Stomach smooth muscle (tissue), 2 donors: Measurements from ENCODE around the gene LRP8.

ENCODE experiments used
- H3K27ac ChIP-seq: one replicate; pipeline ENCODE4 v1.7.0; 2013; ENCODE audit warnings: mild to moderate bottlenecking, low read length, inconsistent platforms
- H3K27me3 ChIP-seq, 2 donors: one replicate each; pipeline ENCODE4 v1.7.0; 2013; ENCODE audit warnings: low read length in 2 of 2; ENCODE audit not compliant: insufficient read depth in 2 of 2, control insufficient read depth in 1 of 2
- H3K36me3 ChIP-seq, 2 donors: one replicate each; pipeline ENCODE4 v1.7.0; 2013; ENCODE audit warnings: low read length in 2 of 2; ENCODE audit not compliant: control insufficient read depth in 2 of 2, insufficient read depth in 2 of 2
- H3K4me1 ChIP-seq: one replicate; pipeline ENCODE4 v1.7.0; 2013; ENCODE audit warnings: low read length; ENCODE audit not compliant: control insufficient read depth, insufficient read depth
- H3K4me3 ChIP-seq, 2 donors: one replicate each; pipeline ENCODE4 v1.7.0; 2013; ENCODE audit warnings: low read length in 2 of 2
- H3K9ac ChIP-seq, 2 donors: one replicate each; pipeline ENCODE4 v1.7.0; 2013; ENCODE audit warnings: low read length in 2 of 2, mild to moderate bottlenecking in 1 of 2
- H3K9me3 ChIP-seq, 2 donors: one replicate each; pipeline ENCODE4 v1.7.0; 2013; ENCODE audit warnings: low read length in 2 of 2; ENCODE audit not compliant: control insufficient read depth in 2 of 2
- donor health status: healthy.
- donor health status: Pancreatic carcinoma.

LRP8 gene

GRCh38 chr1:53369761-53370160 lies 41.9 kb upstream of the LRP8 start:
- Histone ChIP-seq H3K27ac (no peak overlapping the region), H3K9ac (no peak overlapping the region), H3K27me3 (peaks cover 3 to 7% of the 10 kb centered on the region in 2 donors), H3K4me1 (peaks cover 2% of the 10 kb centered on the region), H3K36me3 (no peaks in the 10 kb centered on the region), H3K4me3 (no peak overlapping the region), H3K9me3 (no peaks in the 10 kb centered on the region)

GRCh38 chr1:53369034-53369750 lies 41.3 kb upstream of the LRP8 start:
- no peaks in the 10 kb centered on the region for H3K36me3 ChIP-seq
- H3K27ac ChIP-seq = no peak overlapping the region
- H3K4me1 ChIP-seq = peaks cover 2% of the 10 kb centered on the region
- no peaks in the 10 kb centered on the region for H3K9me3 ChIP-seq
- H3K27me3 ChIP-seq = peaks cover 3 to 7% of the 10 kb centered on the region in 2 donors
- no peak overlapping the region for H3K4me3 ChIP-seq
- H3K9ac ChIP-seq = no peak overlapping the region

- H3K27me3 ChIP-seq = peaks cover 3 to 7% of the 10 kb centered on the region in 2 donors
- no peak overlapping the region for H3K27ac ChIP-seq
- H3K9ac ChIP-seq = no peak overlapping the region
- H3K4me1 ChIP-seq = peaks cover 2% of the 10 kb centered on the region
- H3K36me3 ChIP-seq = no peaks in the 10 kb centered on the region
- H3K4me3 ChIP-seq = no peak overlapping the region
- no peaks in the 10 kb centered on the region for H3K9me3 ChIP-seq
Measured at GRCh38 chr1:53368314-53369033, 40.6 kb upstream of the LRP8 start.

GRCh38 chr1:53367503-53368313 lies 39.8 kb upstream of the LRP8 start:
- Histone ChIP-seq H3K4me3 (no peak overlapping the region), H3K27me3 (peaks cover 5 to 6% of the 10 kb centered on the region in 2 donors), H3K4me1 (peaks cover 2% of the 10 kb centered on the region), H3K9me3 (no peaks in the 10 kb centered on the region), H3K27ac (no peak overlapping the region), H3K36me3 (no peaks in the 10 kb centered on the region), H3K9ac (no peak overlapping the region)

GRCh38 chr1:53366901-53367502 lies 39.1 kb upstream of the LRP8 start:
- no peak overlapping the region for H3K9ac ChIP-seq
- no peak overlapping the region for H3K4me3 ChIP-seq
- H3K27me3 ChIP-seq = peaks cover 5 to 6% of the 10 kb centered on the region in 2 donors
- no peak overlapping the region for H3K27ac ChIP-seq
- no peaks in the 10 kb centered on the region for H3K36me3 ChIP-seq
- no peaks in the 10 kb centered on the region for H3K9me3 ChIP-seq
- peaks cover 2% of the 10 kb centered on the region for H3K4me1 ChIP-seq

GRCh38 chr1:53365437-53366063 lies 37.7 kb upstream of the LRP8 start:
- peaks cover 5 to 6% of the 10 kb centered on the region in 2 donors for H3K27me3 ChIP-seq

GRCh38 chr1:53362851-53363642 lies 35.2 kb upstream of the LRP8 start:
- Histone ChIP-seq H3K4me3 (no peak overlapping the region), H3K27ac (no peak overlapping the region), H3K27me3 (peaks cover 0 to 3% of the 10 kb centered on the region in 2 donors), H3K9me3 (peaks cover 0 to 2% of the 10 kb centered on the region in 2 donors), H3K36me3 (no peaks in the 10 kb centered on the region), H3K9ac (no peak overlapping the region), H3K4me1 (no peaks in the 10 kb centered on the region)

More at GRCh38 chr1:53365437-53366063, 37.7 kb upstream of the LRP8 start:
- no peak overlapping the region for H3K27ac ChIP-seq
- H3K4me1 ChIP-seq = peaks cover 2% of the 10 kb centered on the region
- H3K9ac ChIP-seq = no peak overlapping the region
- H3K4me3 ChIP-seq = no peak overlapping the region
- H3K9me3 ChIP-seq = no peaks in the 10 kb centered on the region
- H3K36me3 ChIP-seq = no peaks in the 10 kb centered on the region

GRCh38 chr1:53362270-53362669 lies 34.4 kb upstream of the LRP8 start:
- Histone ChIP-seq H3K4me1 (no peaks in the 10 kb centered on the region), H3K9me3 (peaks cover 0 to 2% of the 10 kb centered on the region in 2 donors), H3K4me3 (no peak overlapping the region), H3K9ac (no peak overlapping the region), H3K27me3 (peaks cover 0 to 3% of the 10 kb centered on the region in 2 donors), H3K36me3 (no peaks in the 10 kb centered on the region), H3K27ac (no peak overlapping the region)

GRCh38 chr1:53361541-53361961 lies 33.7 kb upstream of the LRP8 start:
- Histone ChIP-seq H3K9ac (no peak overlapping the region), H3K4me1 (no peaks in the 10 kb centered on the region), H3K36me3 (no peaks in the 10 kb centered on the region), H3K27ac (no peak overlapping the region), H3K9me3 (peaks cover 2 to 3% of the 10 kb centered on the region in 2 donors), H3K4me3 (no peak overlapping the region), H3K27me3 (peaks cover 0 to 3% of the 10 kb centered on the region in 2 donors)
